H9 (cell line): ENCODE measurements around the gene MRPS11. TPM values are rescaled to one million over a fixed set of nuclear protein-coding genes. Genes with fewer than 3 reads are reported as not detected.

Source experiments
- DNase-seq: peaks from one replicate; pipeline ENCODE4 v3.0.0-alpha.2; 2017
- H2AFZ ChIP-seq: one replicate; pipeline ENCODE4 v1.6.1; 2013; ENCODE audit warnings: mild to moderate bottlenecking, low read length, control low read depth, moderate library complexity
- H2AK5ac ChIP-seq: 2 replicates; pipeline ENCODE4 v1.6.1; 2013; ENCODE audit warnings: low read length, control low read depth, mixed read lengths; ENCODE audit not compliant: insufficient read length
- H2BK120ac ChIP-seq: one replicate; pipeline ENCODE4 v1.6.1; 2013; ENCODE audit warnings: low read depth, mild to moderate bottlenecking, low read length, control low read depth, inconsistent platforms; ENCODE audit not compliant: poor library complexity, severe bottlenecking
- H2BK12ac ChIP-seq: 2 replicates; pipeline ENCODE4 v1.6.1; 2013; ENCODE audit warnings: low read length, control low read depth, mixed read lengths, low read depth; ENCODE audit not compliant: insufficient read length
- H2BK15ac ChIP-seq: 2 replicates; pipeline ENCODE4 v1.6.1; 2013; ENCODE audit warnings: low read depth, low read length, control low read depth
- H2BK20ac ChIP-seq: one replicate; pipeline ENCODE4 v1.6.1; 2013; ENCODE audit warnings: low read depth, mild to moderate bottlenecking, low read length, control low read depth, inconsistent platforms; ENCODE audit not compliant: poor library complexity, severe bottlenecking
- H2BK5ac ChIP-seq: 2 replicates; pipeline ENCODE4 v1.6.1; 2013; ENCODE audit warnings: low read length, control low read depth, mixed read lengths; ENCODE audit not compliant: insufficient read length
- H3K14ac ChIP-seq: 2 replicates; pipeline ENCODE4 v1.6.1; 2013; ENCODE audit warnings: low read length, control low read depth; ENCODE audit not compliant: insufficient read depth
- H3K18ac ChIP-seq: 2 replicates; pipeline ENCODE4 v1.6.1; 2013; ENCODE audit warnings: low read depth, mild to moderate bottlenecking, mixed read lengths, low read length, control low read depth; ENCODE audit not compliant: insufficient read length
- H3K23ac ChIP-seq: 2 replicates; pipeline ENCODE4 v1.6.1; 2013; ENCODE audit warnings: low read length, control low read depth, mixed read lengths, low read depth; ENCODE audit not compliant: insufficient read length
- H3K23me2 ChIP-seq: 2 replicates; pipeline ENCODE4 v1.6.1; 2013; ENCODE audit warnings: low read depth, mild to moderate bottlenecking, mixed read lengths, low read length, control low read depth; ENCODE audit not compliant: insufficient read length, poor library complexity, severe bottlenecking
- H3K27ac ChIP-seq: 2 replicates; pipeline ENCODE4 v1.5.1; 2013; ENCODE audit warnings: low read length, control low read depth, mixed read lengths, low read depth; ENCODE audit not compliant: insufficient read length
- H3K27me3 ChIP-seq: 2 replicates; pipeline ENCODE4 v1.6.1; 2013; ENCODE audit warnings: low read length, control low read depth, inconsistent platforms; ENCODE audit not compliant: insufficient read depth
- H3K4ac ChIP-seq: 2 replicates; pipeline ENCODE4 v1.6.1; 2013; ENCODE audit warnings: low read depth, mild to moderate bottlenecking, control low read depth, inconsistent platforms, low read length, moderate library complexity
- H3K4me1 ChIP-seq: 2 replicates; pipeline ENCODE4 v1.6.1; 2013; ENCODE audit warnings: low read length, control low read depth, inconsistent platforms; ENCODE audit not compliant: insufficient read depth
- H3K4me2 ChIP-seq: 2 replicates; pipeline ENCODE4 v1.6.1; 2013; ENCODE audit warnings: low read length, control low read depth, mixed read lengths; ENCODE audit not compliant: insufficient read length, insufficient read depth
- H3K56ac ChIP-seq: 2 replicates; pipeline ENCODE4 v1.6.1; 2013; ENCODE audit warnings: low read depth, mild to moderate bottlenecking, mixed read lengths, low read length, control low read depth; ENCODE audit not compliant: insufficient read length
- H3K79me1 ChIP-seq: 2 replicates; pipeline ENCODE4 v1.6.1; 2013; ENCODE audit warnings: low read depth, mild to moderate bottlenecking, moderate library complexity, low read length, control low read depth, inconsistent platforms; ENCODE audit not compliant: insufficient read depth, poor library complexity, severe bottlenecking
- H3K79me2 ChIP-seq: 2 replicates; pipeline ENCODE4 v1.6.1; 2013; ENCODE audit warnings: low read length, control low read depth, inconsistent platforms; ENCODE audit not compliant: insufficient read depth
- H3K9ac ChIP-seq: 2 replicates; pipeline ENCODE4 v1.6.1; 2013; ENCODE audit warnings: low read length, control low read depth, mixed read lengths; ENCODE audit not compliant: insufficient read length; ENCODE audit errors: extremely low read depth
- H3K9me3 ChIP-seq: one replicate; pipeline ENCODE4 v1.6.1; 2013; ENCODE audit warnings: low read depth, low read length, inconsistent platforms; ENCODE audit not compliant: control insufficient read depth
- H3T11ph ChIP-seq: one replicate; pipeline ENCODE4 v1.6.1; 2013; ENCODE audit warnings: mild to moderate bottlenecking, low read length, control low read depth, inconsistent platforms
- H4K20me1 ChIP-seq: one replicate; pipeline ENCODE4 v1.6.1; 2013; ENCODE audit not compliant: control insufficient read depth, insufficient read length, insufficient read depth
- H4K5ac ChIP-seq: 2 replicates; pipeline ENCODE4 v1.6.1; 2013; ENCODE audit warnings: low read depth, mild to moderate bottlenecking, mixed read lengths, low read length, control low read depth; ENCODE audit not compliant: insufficient read length
- H4K8ac ChIP-seq: replicated peaks from 2 replicates; pipeline ENCODE4 v1.6.1; 2013; ENCODE audit warnings: low read length, control low read depth, mixed read lengths, low read depth; ENCODE audit not compliant: insufficient read length
- H4K91ac ChIP-seq: 2 replicates; pipeline ENCODE4 v1.6.1; 2013; ENCODE audit warnings: low read depth, mild to moderate bottlenecking, moderate library complexity, mixed read lengths, low read length, control low read depth; ENCODE audit not compliant: insufficient read length
- H3K27ac Mint-ChIP-seq, 3 experiments: 2 replicates in 2 of 3; 3 replicates in 1 of 3; pipeline ENCODE4 v1.8.0; 2020 to 2021; ENCODE audit warnings: mixed read lengths in 3 of 3, mild to moderate bottlenecking in 1 of 3, moderate library complexity in 1 of 3
- H3K27me3 Mint-ChIP-seq: 2 replicates; pipeline ENCODE4 v1.8.0; 2021; ENCODE audit warnings: low read depth, mild to moderate bottlenecking, moderate library complexity, mixed read lengths
- H3K36me3 Mint-ChIP-seq, 3 experiments: 2 replicates in 2 of 3; 3 replicates in 1 of 3; pipeline ENCODE4 v1.8.0; 2020 to 2021; ENCODE audit warnings: low read depth in 3 of 3, mixed read lengths in 3 of 3; ENCODE audit not compliant: insufficient read depth in 1 of 3
- H3K4me1 Mint-ChIP-seq, 2 experiments: 2 replicates each; pipeline ENCODE4 v1.8.0; 2020; ENCODE audit warnings: mixed read lengths in 2 of 2
- H3K4me3 Mint-ChIP-seq, 2 experiments: 2 replicates in 1 of 2; 3 replicates in 1 of 2; pipeline ENCODE4 v1.8.0; 2020 to 2021; ENCODE audit warnings: mild to moderate bottlenecking in 2 of 2, mixed read lengths in 2 of 2, moderate library complexity in 1 of 2
- H3K9me3 Mint-ChIP-seq, 2 experiments: 2 replicates in 1 of 2; 3 replicates in 1 of 2; pipeline ENCODE4 v1.8.0; 2020; ENCODE audit warnings: mild to moderate bottlenecking in 2 of 2, mixed read lengths in 2 of 2, moderate library complexity in 1 of 2
- CTCF ChIP-seq: fragments of 200-600 bp; sonication (generic); conservative IDR thresholded peaks from 3 replicates; pipeline ENCODE4 v1.8.0; 2021; ENCODE audit warnings: antibody characterized with exemption, mild to moderate bottlenecking
- WGBS: extraction: QIAGEN DNeasy Blood & Tissue Kit; methylation state at CpG from one replicate; pipeline ENCODE4 v1.1.7; 2013; ENCODE audit warnings: missing lambda C conversion rate, low lambda C conversion rate, mixed read lengths; ENCODE audit not compliant: insufficient read length; ENCODE audit errors: extremely low coverage; 5-methylcytosine and 5-hydroxymethylcytosine counted together
- total RNA-seq: library from RNA; stranded (reverse); gene quantifications from 2 replicates; pipeline ENCODE4 v1.2.1, GENCODE V29; 2021

MRPS11 gene
- total RNA-seq, 1 experiment from 2014 or later = 54.5 TPM

- Histone ChIP-seq H3K56ac (no peak overlapping the region), H3K23ac (no peak overlapping the region), H3K4me2 (no peak overlapping the region), H2BK15ac (no peak overlapping the region), H4K8ac (no peak overlapping the region), H3K27ac (no peak overlapping the region), H2BK5ac (no peak overlapping the region), H3K4ac (no peak overlapping the region), H3K9ac (no peak overlapping the region), H2AK5ac (no peak overlapping the region), H3K23me2 (no peaks in the 10 kb centered on the region), H4K5ac (no peak overlapping the region), H3K79me2 (no peaks in the 10 kb centered on the region), H3K4me1 (no peaks in the 10 kb centered on the region), H3T11ph (no peak overlapping the region), H3K27me3 (no peaks in the 10 kb centered on the region), H2BK20ac (no peak overlapping the region), H3K9me3 (no peaks in the 10 kb centered on the region), H4K91ac (no peak overlapping the region), H2BK12ac (no peak overlapping the region), H2BK120ac (no peak overlapping the region), H3K18ac (no peak overlapping the region), H3K79me1 (no peaks in the 10 kb centered on the region), H4K20me1 (no peaks in the 10 kb centered on the region), H3K14ac (no peak overlapping the region), H2AFZ (no peak overlapping the region)
- no peak for DNase-seq
- Mint-ChIP-seq H3K4me1 (peaks cover 0 to under 1% of the 10 kb centered on the region in 2 experiments; a peak in 2 of 4 replicates), H3K36me3 (no peaks in the 10 kb centered on the region), H3K27ac (no peak overlapping the region), H3K27me3 (peaks cover 26% of the 10 kb centered on the region), H3K4me3 (no peak overlapping the region), H3K9me3 (no peaks in the 10 kb centered on the region; a peak in 1 of 5 replicates)
- no peak for TF ChIP-seq CTCF
- WGBS = no CpG with 5 or more reads among the region's 9 CpGs
These were observed 39.5 kb upstream of the MRPS11 start for GRCh38 chr15:88428053-88428452.
